Measurements from ENCODE around the gene PDLIM1.
A peak's percentile ranks its signal among the peaks of the same experiment; 100 is the strongest.
"Not testable (repeated sequence)": the region's sequence is repeated elsewhere in the genome, so short reads cannot be mapped to it uniquely, and the experiment has no call there.

Gene PDLIM1

GRCh38 chr10:95262763-95263518, 27.9 kb downstream of the PDLIM1 start:
- DNase-seq = no peak

GRCh38 chr10:95261926-95262325, 28.9 kb downstream of the PDLIM1 start:
- DNase-seq = no peak

- no peak for DNase-seq
Observed at GRCh38 chr10:95260909-95261552, 29.8 kb downstream of the PDLIM1 start.

- DNase-seq = no peak
Observed at GRCh38 chr10:95260397-95260881, 30.4 kb downstream of the PDLIM1 start.

GRCh38 chr10:95257849-95258248, 33.0 kb downstream of the PDLIM1 start:
- DNase-seq = no peak

- no peak for DNase-seq
Observed at GRCh38 chr10:95256268-95256667, 34.5 kb downstream of the PDLIM1 start.

- DNase-seq = no peak
Observed at GRCh38 chr10:95254629-95255028, 36.2 kb downstream of the PDLIM1 start.

GRCh38 chr10:95253686-95254085, 37.1 kb downstream of the PDLIM1 start:
- no peak for DNase-seq

GRCh38 chr10:95253007-95253406, 37.8 kb downstream of the PDLIM1 start:
- no peak for DNase-seq

GRCh38 chr10:95250856-95251255, 39.9 kb downstream of the PDLIM1 start:
- DNase-seq = no peak

- DNase-seq = no peak
Observed at GRCh38 chr10:95249467-95249866, 41.3 kb downstream of the PDLIM1 start.

- DNase-seq = no peak
Observed at GRCh38 chr10:95248989-95249388, 41.8 kb downstream of the PDLIM1 start.

GRCh38 chr10:95247881-95248583, 42.8 kb downstream of the PDLIM1 start:
- DNase-seq = no peak

- no peak for DNase-seq
Observed at GRCh38 chr10:95247200-95247880, 43.5 kb downstream of the PDLIM1 start.

GRCh38 chr10:95246582-95247051, 44.2 kb downstream of the PDLIM1 start:
- peak; percentile 3 to 67 (median 18) for DNase-seq

- no peak for DNase-seq
Observed at GRCh38 chr10:95245425-95246055, 45.3 kb downstream of the PDLIM1 start.

GRCh38 chr10:95244152-95244551, 46.7 kb downstream of the PDLIM1 start:
- DNase-seq = no peak

- DNase-seq = no peak
Observed at GRCh38 chr10:95243318-95243617, 47.5 kb downstream of the PDLIM1 start.

GRCh38 chr10:95242581-95243317, 48.1 kb downstream of the PDLIM1 start:
- peak in 2 of 6 experiments; percentile 2 to 10 for DNase-seq

GRCh38 chr10:95241533-95241932, 49.3 kb downstream of the PDLIM1 start:
- no peak for DNase-seq

GRCh38 chr10:95240811-95241210, 50.0 kb downstream of the PDLIM1 start:
- no peak for DNase-seq

- not testable (repeated sequence) for DNase-seq
Observed at GRCh38 chr10:95240096-95240495, 50.7 kb downstream of the PDLIM1 start.

All from stimulated activated naive CD4-positive, alpha-beta T cell (primary cell).